Measurements from ENCODE around the gene CDK5. TPM values are rescaled to one million over a fixed set of nuclear protein-coding genes. Genes with fewer than 3 reads are reported as not detected.

Gene CDK5
- total RNA-seq, 1 experiment from 2014 or later: 19.8 TPM

GRCh38 chr7:151085691-151086620, 28.3 kb upstream of the CDK5 start, which contains the start of gene AGAP3:
Gene AGAP3 (plus strand): TSS chr7:151086475. CDS start chr7:151086742, 267 bp downstream.
- Histone ChIP-seq H3K79me2 (ENCODE audit: insufficient read depth, low read length) (peaks cover 61% of the 10 kb centered on the region), H3K27me3 (ENCODE audit: insufficient read depth, low read length) (no peaks in the 10 kb centered on the region), H3K36me3 (ENCODE audit: control insufficient read depth in 1 of 2, insufficient read depth in 2 of 2, low read length in 2 of 2) (peaks cover 0 to 10% of the 10 kb centered on the region in 2 experiments; a peak in 1 of 4 replicates), H4K20me1 (ENCODE audit: insufficient read depth) (no peaks in the 10 kb centered on the region), H3K9me2 (ENCODE audit: insufficient read depth) (no peaks in the 10 kb centered on the region), H3K4me3 (replicated peaks in 1 of 2; ENCODE audit: low read depth in 1 of 2, low read length in 2 of 2) (peak within 1 kb of the TSS; percentile 90 to 98), H3K4me2 (ENCODE audit: low read length) (peak within 1 kb of the TSS; percentile 93), H3K27ac (ENCODE audit: low read depth, low read length) (peak within 1 kb of the TSS; percentile 90), H3K4me1 (ENCODE audit: control insufficient read depth in 1 of 2, insufficient read depth in 2 of 2, low read length in 2 of 2) (peaks cover 30 to 52% of the 10 kb centered on the region in 2 experiments), H3K9me3 (ENCODE audit: control insufficient read depth in 1 of 2, insufficient read depth in 1 of 2, low read depth in 1 of 2, low read length in 2 of 2) (no peaks in the 10 kb centered on the region), H3K9ac (ENCODE audit: low read length) (peak within 1 kb of the TSS; percentile 94), H2AFZ (ENCODE audit: low read depth, low read length, poor library complexity, severe bottlenecking) (no peak within 1 kb of the TSS)
- CTCF ChIA-PET: interaction anchor here (0.8 to 1.6 kb wide), 4 partner anchors 23 to 68 kb away, joined by 3 to 5 read pairs (median 4); no protein-coding TSS in a partner anchor
- TF ChIP-seq SRF (IDR thresholded peaks at IDR 0.05; ENCODE audit: low read depth) (no peak), POLR2A (IDR thresholded peaks at IDR 0.05; ENCODE audit: borderline replicate concordance, extremely low read depth, insufficient read depth, insufficient read length) (peak; percentile 60), YY1 (IDR thresholded peaks at IDR 0.05; ENCODE audit: extremely low read depth, insufficient replicate concordance, low read depth, low read length) (peak; percentile 5), EZH2phosphoT487 (IDR thresholded peaks at IDR 0.05; ENCODE audit: borderline replicate concordance) (no peak), TCF7L2 (IDR thresholded peaks at IDR 0.05; ENCODE audit: borderline replicate concordance, extremely low read depth, insufficient read depth, insufficient read length) (peak; percentile 11), POLR2AphosphoS5 (IDR thresholded peaks at IDR 0.05; ENCODE audit: low read depth, low read length) (peak; percentile 86)
- TF ChIP-seq, protein P1, sequence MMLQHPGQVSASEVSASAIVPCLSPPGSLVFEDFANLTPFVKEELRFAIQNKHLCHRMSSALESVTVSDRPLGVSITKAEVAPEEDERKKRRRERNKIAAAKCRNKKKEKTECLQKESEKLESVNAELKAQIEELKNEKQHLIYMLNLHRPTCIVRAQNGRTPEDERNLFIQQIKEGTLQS (IDR thresholded peaks at IDR 0.05): no peak
- POLR2A ChIA-PET: interaction anchor here (0.7 to 1.6 kb wide), 4 partner anchors 9 to 30 kb away, joined by 4 to 9 read pairs (median 6); no protein-coding TSS in a partner anchor
- DNase-seq (ENCODE audit: low read depth, low spot score) (peak; percentile 67), ATAC-seq (peak; percentile 64)
- RAD21 ChIA-PET (ENCODE audit: low non-redundant PET in 1 of 2, low total read pairs in 2 of 2, uncharacterized antibody in 2 of 2, unreplicated experiment in 2 of 2): interaction anchor here in 1 of 2 experiments (0.7 to 1.0 kb wide), 3 partner anchors 24 to 58 kb away, joined by 3 read pairs; partner anchors contain the start of gene ABCB8
- intact Hi-C loops (cut with micrococcal nuclease): no loop called here
- BruUV-seq (replicated peaks): no TSS peak

Measured in HCT116 (cell line).